ENCODE measurements around the gene TMEM115. TPM values are rescaled to one million over a fixed set of nuclear protein-coding genes. Genes with fewer than 3 reads are reported as not detected.

Gene TMEM115
- total and polyA plus RNA-seq, 2 of the 13 experiments (the other 11 are each of a cell fraction or from before 2014, with no cell fraction given) = 22.1 to 30.7 TPM

DNA sequence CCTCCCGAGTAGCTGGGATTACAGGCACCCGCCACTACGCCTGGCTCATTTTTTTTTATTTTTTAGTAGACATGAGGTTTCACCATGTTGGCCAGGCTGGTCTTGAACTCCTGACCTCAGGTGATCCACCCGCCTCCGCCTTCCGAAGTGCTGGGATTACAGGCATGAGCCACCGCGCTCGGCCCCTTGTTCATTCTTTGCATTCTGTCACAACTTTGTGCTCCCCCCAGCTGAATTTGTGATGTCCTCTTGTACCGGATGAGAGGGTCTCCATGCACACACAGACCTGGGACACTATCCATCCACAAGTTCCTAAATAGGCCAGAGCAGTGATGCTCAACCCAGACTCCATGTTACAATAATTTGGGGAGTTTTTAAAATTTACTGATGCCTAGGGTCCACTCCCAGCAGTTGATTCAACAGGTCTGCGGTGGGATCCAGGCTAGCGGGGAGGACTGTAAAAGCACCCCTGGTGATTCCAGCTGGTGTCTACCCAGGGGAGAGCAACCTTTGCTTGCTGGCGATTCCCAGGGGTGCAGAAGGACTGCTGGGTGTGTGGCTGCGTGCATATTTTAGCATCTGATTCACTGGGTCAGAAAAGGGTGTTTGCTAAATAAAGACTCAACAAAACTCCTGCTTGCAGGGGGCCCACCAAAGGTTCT is 19.7 kb downstream of the TMEM115 start:
- H3K27me3 ChIP-seq (ENCODE audit: control insufficient read depth in 1 of 2, insufficient read depth in 2 of 2, low read length in 2 of 2) = peaks cover 1 to 2% of the 10 kb centered on the region in 2 experiments; a peak in 1 of 5 replicates
- H3K36me3 ChIP-seq (replicated peaks in 1 of 2; ENCODE audit: control insufficient read depth in 1 of 2, insufficient read depth in 2 of 2, low read length in 2 of 2) = 0 out of 5 replicates have a peak, but pooled peaks cover 0 to 1% of the 10 kb centered on the region in 2 experiments
- no peak for FAIRE-seq
- intact Hi-C loops (cut with micrococcal nuclease; ENCODE audit: unreplicated experiment) = loop anchor here (10.0 kb wide), 1 partner anchor 205 kb away; no protein-coding TSS in a partner anchor
- H3K79me2 ChIP-seq (ENCODE audit: insufficient read depth, low read length) = peaks cover 22% of the 10 kb centered on the region
- H4K20me1 ChIP-seq (ENCODE audit: insufficient read depth, low read length) = no peaks in the 10 kb centered on the region; the same call in 1 of the 2 replicates
- no peak for TF ChIP-seq TOPORS (CRISPR knock-in tag; IDR thresholded peaks at IDR 0.05)
- no peak for TF ChIP-seq ZNF775 (CRISPR knock-in tag; IDR thresholded peaks at IDR 0.05; ENCODE audit: borderline replicate concordance)
- no peak for TF ChIP-seq POGZ (CRISPR knock-in tag; IDR thresholded peaks at IDR 0.05)
- TF ChIP-seq ZNF24 (IDR thresholded peaks at IDR 0.05) = no peak
- no peak for TF ChIP-seq ZNF180 (CRISPR knock-in tag; IDR thresholded peaks at IDR 0.05; ENCODE audit: borderline replicate concordance, low read depth)
- TF ChIP-seq ZNF782 (CRISPR knock-in tag; IDR thresholded peaks at IDR 0.05; ENCODE audit: borderline replicate concordance) = no peak
- TF ChIP-seq CEBPB (IDR thresholded peaks at IDR 0.05; ENCODE audit: borderline replicate concordance, low read depth, low read length) = no peak
- TF ChIP-seq SYNCRIP (IDR thresholded peaks at IDR 0.05; ENCODE audit: insufficient read depth, low read depth, low read length) = no peak
- TF ChIP-seq DNMT1 (CRISPR knock-in tag; IDR thresholded peaks at IDR 0.05) = no peak
- TF ChIP-seq ZNF644 (CRISPR knock-in tag; IDR thresholded peaks at IDR 0.05; ENCODE audit: low read depth) = no peak
- TF ChIP-seq ZNF296 (CRISPR knock-in tag; conservative IDR thresholded peaks at IDR 0.05) = no peak
- no peak for TF ChIP-seq DNMT3B (CRISPR knock-in tag; conservative IDR thresholded peaks at IDR 0.05)
- TF ChIP-seq SATB2 (CRISPR knock-in tag; IDR thresholded peaks at IDR 0.05) = no peak
- no peak for TF ChIP-seq HOMEZ (CRISPR knock-in tag; IDR thresholded peaks at IDR 0.05; ENCODE audit: low read depth)
- TF ChIP-seq, protein P1, sequence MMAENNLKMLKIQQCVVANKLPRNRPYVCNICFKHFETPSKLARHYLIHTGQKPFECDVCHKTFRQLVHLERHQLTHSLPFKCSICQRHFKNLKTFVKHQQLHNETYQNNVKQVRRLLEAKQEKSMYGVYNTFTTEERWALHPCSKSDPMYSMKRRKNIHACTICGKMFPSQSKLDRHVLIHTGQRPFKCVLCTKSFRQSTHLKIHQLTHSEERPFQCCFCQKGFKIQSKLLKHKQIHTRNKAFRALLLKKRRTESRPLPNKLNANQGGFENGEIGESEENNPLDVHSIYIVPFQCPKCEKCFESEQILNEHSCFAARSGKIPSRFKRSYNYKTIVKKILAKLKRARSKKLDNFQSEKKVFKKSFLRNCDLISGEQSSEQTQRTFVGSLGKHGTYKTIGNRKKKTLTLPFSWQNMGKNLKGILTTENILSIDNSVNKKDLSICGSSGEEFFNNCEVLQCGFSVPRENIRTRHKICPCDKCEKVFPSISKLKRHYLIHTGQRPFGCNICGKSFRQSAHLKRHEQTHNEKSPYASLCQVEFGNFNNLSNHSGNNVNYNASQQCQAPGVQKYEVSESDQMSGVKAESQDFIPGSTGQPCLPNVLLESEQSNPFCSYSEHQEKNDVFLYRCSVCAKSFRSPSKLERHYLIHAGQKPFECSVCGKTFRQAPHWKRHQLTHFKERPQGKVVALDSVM (CRISPR knock-in tag; IDR thresholded peaks at IDR 0.05) = no peak
- no TSS peak for BruUV-seq (replicated peaks)
- CTCF ChIA-PET (ENCODE audit: low intra/inter-chr PET ratio, low total read pairs) = no interaction called here
- no peak overlapping the region for H3K27ac ChIP-seq (ENCODE audit: extremely low read length, insufficient read depth, low read length)
- in situ Hi-C loops (cut with HindIII; ENCODE audit: extremely low pct_ligation_motif_present, low pct_unique_long_range_greater_than_20kb) = loop anchor here (10.0 kb wide), 1 partner anchor 205 kb away; no protein-coding TSS in a partner anchor
- no peak for ATAC-seq
- POLR2A ChIA-PET = no interaction called here
- no peak for DNase-seq (ENCODE audit: low spot score)
- H3K4me1 ChIP-seq (ENCODE audit: insufficient read depth, low read length) = peaks cover 59% of the 10 kb centered on the region
- no peak overlapping the region for H3K4me3 ChIP-seq (replicated peaks in 1 of 3; ENCODE audit: insufficient read depth in 1 of 3, low read depth in 2 of 3, low read length in 3 of 3)
- no peak overlapping the region for H2AFZ ChIP-seq (ENCODE audit: low read length)
- no peak overlapping the region for H3K4me2 ChIP-seq (ENCODE audit: low read depth, low read length)
- 86% methylated on average over 14 of the region's 14 CpGs for WGBS (ENCODE audit: low lambda C conversion rate)
- H3K9me3 ChIP-seq (ENCODE audit: low read length) = no peaks in the 10 kb centered on the region
- H3K9ac ChIP-seq (ENCODE audit: insufficient read depth, low read depth, low read length) = no peak overlapping the region

Data from HepG2 (cell line).